Neural cell (in vitro differentiated cells): ENCODE results near the gene ALDH3B2. TPM values are rescaled to one million over a fixed set of nuclear protein-coding genes. Genes with fewer than 3 reads are reported as not detected.

Experiments
- H2AFZ ChIP-seq: fragments of 200-600, 300-800 bp; sonication (generic), shearing (Covaris generic); 2 replicates; pipeline ENCODE4 v1.6.0; 2014; ENCODE audit warnings: low read depth, mild to moderate bottlenecking, antibody characterized with exemption, low read length, moderate library complexity
- H3F3A ChIP-seq: fragments of 200-600 bp; shearing (Covaris generic); 2 replicates; pipeline ENCODE4 v1.6.1; 2016; ENCODE audit warnings: mild to moderate bottlenecking, moderate library complexity, mixed read lengths, antibody characterized with exemption, low read length; ENCODE audit not compliant: insufficient read depth, poor library complexity, severe bottlenecking
- H3K27ac ChIP-seq: fragments of 200-600, 300-800 bp; sonication (generic), shearing (Covaris generic); 2 replicates; pipeline ENCODE4 v1.5.1; 2014; ENCODE audit warnings: mild to moderate bottlenecking, low read length, moderate library complexity
- H3K27me3 ChIP-seq: fragments of 300-800, 200-600 bp; sonication (generic), shearing (Covaris generic); 2 replicates; pipeline ENCODE4 v1.6.0; 2014; ENCODE audit warnings: mild to moderate bottlenecking, low read depth, low read length, moderate library complexity; ENCODE audit not compliant: insufficient read depth
- H3K36me3 ChIP-seq: fragments of 300-800, 200-600 bp; sonication (generic), shearing (Covaris generic); 2 replicates; pipeline ENCODE4 v1.5.1; 2014; ENCODE audit warnings: mild to moderate bottlenecking, antibody characterized with exemption, low read length, moderate library complexity; ENCODE audit not compliant: insufficient read depth
- H3K4me2 ChIP-seq: fragments of 300-800, 200-600 bp; sonication (generic), shearing (Covaris generic); 2 replicates; pipeline ENCODE4 v1.6.0; 2014; ENCODE audit warnings: mild to moderate bottlenecking, low read length
- H3K4me3 ChIP-seq: fragments of 300-800, 200-600 bp; sonication (generic), shearing (Covaris generic); 2 replicates; pipeline ENCODE4 v1.5.1; 2014; ENCODE audit warnings: mild to moderate bottlenecking, low read length, moderate library complexity
- H3K79me2 ChIP-seq: fragments of 200-600 bp; shearing (Covaris generic); replicated peaks from 2 replicates; pipeline ENCODE4 v1.6.0; 2014; ENCODE audit warnings: mild to moderate bottlenecking, low read length, moderate library complexity; ENCODE audit not compliant: insufficient read depth
- H3K9ac ChIP-seq: fragments of 300-800, 200-600 bp; sonication (generic), shearing (Covaris generic); 2 replicates; pipeline ENCODE4 v1.6.1; 2016; ENCODE audit warnings: mild to moderate bottlenecking, low read length, mixed read lengths
- H3K9me2 ChIP-seq: fragments of 200-600 bp; shearing (Covaris generic); 2 replicates; pipeline ENCODE4 v1.6.1; 2016; ENCODE audit warnings: mild to moderate bottlenecking, low read length, mixed read lengths; ENCODE audit not compliant: insufficient read depth
- H3K9me3 ChIP-seq: fragments of 200-600, 300-800 bp; sonication (generic), shearing (Covaris generic); 2 replicates; pipeline ENCODE4 v1.6.1; 2016; ENCODE audit warnings: mild to moderate bottlenecking, mixed run types, low read length, moderate library complexity, mixed read lengths
- H4K20me1 ChIP-seq: fragments of 200-600 bp; shearing (Covaris generic); 2 replicates; pipeline ENCODE4 v1.6.1; 2016; ENCODE audit warnings: mild to moderate bottlenecking, mixed run types; ENCODE audit not compliant: insufficient read depth
- EP300 ChIP-seq: fragments of 450-650 bp; conservative IDR thresholded peaks from 2 replicates; pipeline ENCODE4 v1.6.1; 2014; ENCODE audit warnings: antibody characterized with exemption, mild to moderate bottlenecking, moderate library complexity; ENCODE audit not compliant: poor library complexity, severe bottlenecking
- EZH2 ChIP-seq: fragments of 200-600, 300-800 bp; shearing (Covaris generic), sonication (generic); IDR thresholded peaks from 2 replicates; pipeline ENCODE4 v1.6.1; 2014; ENCODE audit warnings: antibody characterized with exemption, low read length, borderline replicate concordance, mild to moderate bottlenecking; ENCODE audit not compliant: insufficient read depth, poor library complexity, severe bottlenecking
- MXI1 ChIP-seq: fragments of 450-650 bp; conservative IDR thresholded peaks from 2 replicates; pipeline ENCODE4 v1.6.1; 2014; ENCODE audit warnings: antibody characterized with exemption, mild to moderate bottlenecking; ENCODE audit not compliant: poor library complexity, severe bottlenecking
- POLR2AphosphoS5 ChIP-seq: IDR thresholded peaks from 2 replicates; pipeline ENCODE4 v1.6.1; 2012
- RAD21 ChIP-seq: fragments of 450-650 bp; conservative IDR thresholded peaks from 2 replicates; pipeline ENCODE4 v1.6.1; 2014; ENCODE audit warnings: antibody characterized with exemption, mild to moderate bottlenecking, moderate library complexity
- SMC3 ChIP-seq: fragments of 450-650 bp; conservative IDR thresholded peaks from 2 replicates; pipeline ENCODE4 v1.6.1; 2014; ENCODE audit warnings: antibody characterized with exemption, mild to moderate bottlenecking, moderate library complexity; ENCODE audit not compliant: poor library complexity
- TAF1 ChIP-seq: IDR thresholded peaks from 2 replicates; pipeline ENCODE4 v1.6.1; 2012; ENCODE audit warnings: low read depth
- polyA plus RNA-seq: library from polyadenylated mRNA; depleted of rRNA; stranded (reverse); fragments of >200 nt; gene quantifications from 2 replicates; pipeline ENCODE4 v1.2.3, GENCODE V29; 2014
- TF ChIP-seq, protein P1 (sequence below): fragments of 450-650 bp; IDR thresholded peaks from 2 replicates; pipeline ENCODE4 v1.5.1; 2014; ENCODE audit warnings: antibody characterized with exemption, mild to moderate bottlenecking, moderate library complexity; ENCODE audit not compliant: poor library complexity, severe bottlenecking
- TF ChIP-seq, protein P2 (sequence below): IDR thresholded peaks from 2 replicates; pipeline ENCODE4 v1.6.1; 2012; ENCODE audit warnings: borderline replicate concordance

The ALDH3B2 gene
- polyA plus RNA-seq, 1 donor from 2014 or later = not detected

DNA sequence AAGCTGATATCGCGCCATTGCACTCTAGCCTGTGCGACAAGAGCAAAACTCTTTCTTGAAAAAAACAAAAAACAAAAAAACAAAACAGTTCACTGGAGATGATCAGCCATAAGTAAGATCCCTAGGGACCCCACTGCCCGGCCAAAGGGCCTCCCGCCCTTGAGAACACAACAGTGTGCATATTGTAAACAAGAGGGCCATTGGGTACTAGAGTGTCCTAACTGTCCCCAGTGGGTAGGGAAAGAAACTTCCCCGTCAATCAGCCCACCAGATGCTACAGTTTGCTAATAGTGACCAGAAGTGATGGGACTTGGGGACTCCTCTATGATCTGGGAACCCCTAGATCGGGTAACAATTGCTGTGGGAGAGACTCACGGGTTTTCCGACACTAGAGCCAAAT is 20.2 kb downstream of the ALDH3B2 start:
- no peak overlapping the region for H3K9ac ChIP-seq
- H3K27ac ChIP-seq = no peak overlapping the region
- H3K4me3 ChIP-seq = no peak overlapping the region
- no peaks in the 10 kb centered on the region for H3K9me2 ChIP-seq
- H3K4me2 ChIP-seq = no peak overlapping the region
- no peaks in the 10 kb centered on the region for H3K36me3 ChIP-seq
- no peak overlapping the region for H2AFZ ChIP-seq
- H3K79me2 ChIP-seq = no peaks in the 10 kb centered on the region
- no peaks in the 10 kb centered on the region for H3K27me3 ChIP-seq
- H4K20me1 ChIP-seq = no peaks in the 10 kb centered on the region
- TF ChIP-seq SMC3 (no peak), MXI1 (no peak), EP300 (no peak), POLR2AphosphoS5 (no peak), TAF1 (no peak)
- H3K9me3 ChIP-seq = no peaks in the 10 kb centered on the region
- H3F3A ChIP-seq = no peaks in the 10 kb centered on the region

DNA sequence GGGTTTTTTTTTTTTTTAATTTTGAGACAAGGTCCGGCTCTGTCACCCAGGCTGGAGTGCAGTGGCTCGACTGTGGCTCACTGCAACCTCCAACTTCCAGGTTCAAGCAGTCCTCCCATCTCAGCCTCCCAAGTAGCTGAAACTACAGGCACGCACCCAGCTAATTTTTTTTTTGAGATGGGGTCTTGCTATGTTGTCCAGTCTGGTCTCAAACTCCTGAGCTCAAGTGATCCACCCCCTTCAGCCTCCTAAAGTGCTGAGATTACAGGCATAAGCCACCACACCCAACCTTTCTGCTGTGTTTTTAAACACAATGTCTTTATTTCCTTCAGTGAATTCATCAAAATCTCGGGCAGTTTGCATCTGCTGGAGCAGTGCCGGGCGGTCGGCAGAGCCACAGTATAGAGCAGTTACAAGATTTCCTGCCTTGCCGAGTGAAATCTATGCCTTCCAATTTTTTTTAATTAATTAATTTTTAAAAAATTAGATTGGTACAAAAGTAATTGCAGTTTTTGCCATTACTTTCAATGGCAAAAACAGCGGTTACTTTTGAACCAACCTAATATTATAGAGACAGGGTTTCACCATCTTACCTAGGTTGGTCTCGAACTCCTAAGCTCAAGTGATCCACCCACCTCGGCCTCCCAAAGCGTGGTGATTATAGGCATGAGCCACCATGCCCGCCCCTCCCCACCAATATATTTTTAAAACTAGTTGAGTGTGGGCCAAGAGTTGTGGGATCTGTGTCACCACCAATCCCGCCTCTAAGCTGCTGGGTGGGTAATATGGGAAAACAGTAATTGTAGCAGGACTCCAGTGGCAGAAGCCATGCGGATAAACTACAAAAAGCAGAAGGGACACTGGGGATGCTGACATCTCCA is 21.2 kb downstream of the ALDH3B2 start:
- no peaks in the 10 kb centered on the region for H3K27me3 ChIP-seq
- no peak overlapping the region for H3K9ac ChIP-seq
- no peak overlapping the region for H3K4me2 ChIP-seq
- no peaks in the 10 kb centered on the region for H3K9me2 ChIP-seq
- no peaks in the 10 kb centered on the region for H3F3A ChIP-seq
- TF ChIP-seq MXI1 (no peak), SMC3 (no peak), RAD21 (no peak), TAF1 (no peak), POLR2AphosphoS5 (no peak), EP300 (no peak), EZH2 (no peak)
- TF ChIP-seq, protein P1, sequence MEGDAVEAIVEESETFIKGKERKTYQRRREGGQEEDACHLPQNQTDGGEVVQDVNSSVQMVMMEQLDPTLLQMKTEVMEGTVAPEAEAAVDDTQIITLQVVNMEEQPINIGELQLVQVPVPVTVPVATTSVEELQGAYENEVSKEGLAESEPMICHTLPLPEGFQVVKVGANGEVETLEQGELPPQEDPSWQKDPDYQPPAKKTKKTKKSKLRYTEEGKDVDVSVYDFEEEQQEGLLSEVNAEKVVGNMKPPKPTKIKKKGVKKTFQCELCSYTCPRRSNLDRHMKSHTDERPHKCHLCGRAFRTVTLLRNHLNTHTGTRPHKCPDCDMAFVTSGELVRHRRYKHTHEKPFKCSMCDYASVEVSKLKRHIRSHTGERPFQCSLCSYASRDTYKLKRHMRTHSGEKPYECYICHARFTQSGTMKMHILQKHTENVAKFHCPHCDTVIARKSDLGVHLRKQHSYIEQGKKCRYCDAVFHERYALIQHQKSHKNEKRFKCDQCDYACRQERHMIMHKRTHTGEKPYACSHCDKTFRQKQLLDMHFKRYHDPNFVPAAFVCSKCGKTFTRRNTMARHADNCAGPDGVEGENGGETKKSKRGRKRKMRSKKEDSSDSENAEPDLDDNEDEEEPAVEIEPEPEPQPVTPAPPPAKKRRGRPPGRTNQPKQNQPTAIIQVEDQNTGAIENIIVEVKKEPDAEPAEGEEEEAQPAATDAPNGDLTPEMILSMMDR = no peak
- TF ChIP-seq, protein P2, sequence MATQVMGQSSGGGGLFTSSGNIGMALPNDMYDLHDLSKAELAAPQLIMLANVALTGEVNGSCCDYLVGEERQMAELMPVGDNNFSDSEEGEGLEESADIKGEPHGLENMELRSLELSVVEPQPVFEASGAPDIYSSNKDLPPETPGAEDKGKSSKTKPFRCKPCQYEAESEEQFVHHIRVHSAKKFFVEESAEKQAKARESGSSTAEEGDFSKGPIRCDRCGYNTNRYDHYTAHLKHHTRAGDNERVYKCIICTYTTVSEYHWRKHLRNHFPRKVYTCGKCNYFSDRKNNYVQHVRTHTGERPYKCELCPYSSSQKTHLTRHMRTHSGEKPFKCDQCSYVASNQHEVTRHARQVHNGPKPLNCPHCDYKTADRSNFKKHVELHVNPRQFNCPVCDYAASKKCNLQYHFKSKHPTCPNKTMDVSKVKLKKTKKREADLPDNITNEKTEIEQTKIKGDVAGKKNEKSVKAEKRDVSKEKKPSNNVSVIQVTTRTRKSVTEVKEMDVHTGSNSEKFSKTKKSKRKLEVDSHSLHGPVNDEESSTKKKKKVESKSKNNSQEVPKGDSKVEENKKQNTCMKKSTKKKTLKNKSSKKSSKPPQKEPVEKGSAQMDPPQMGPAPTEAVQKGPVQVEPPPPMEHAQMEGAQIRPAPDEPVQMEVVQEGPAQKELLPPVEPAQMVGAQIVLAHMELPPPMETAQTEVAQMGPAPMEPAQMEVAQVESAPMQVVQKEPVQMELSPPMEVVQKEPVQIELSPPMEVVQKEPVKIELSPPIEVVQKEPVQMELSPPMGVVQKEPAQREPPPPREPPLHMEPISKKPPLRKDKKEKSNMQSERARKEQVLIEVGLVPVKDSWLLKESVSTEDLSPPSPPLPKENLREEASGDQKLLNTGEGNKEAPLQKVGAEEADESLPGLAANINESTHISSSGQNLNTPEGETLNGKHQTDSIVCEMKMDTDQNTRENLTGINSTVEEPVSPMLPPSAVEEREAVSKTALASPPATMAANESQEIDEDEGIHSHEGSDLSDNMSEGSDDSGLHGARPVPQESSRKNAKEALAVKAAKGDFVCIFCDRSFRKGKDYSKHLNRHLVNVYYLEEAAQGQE = no peak
- H3K4me3 ChIP-seq = no peak overlapping the region
- no peaks in the 10 kb centered on the region for H3K9me3 ChIP-seq
- no peaks in the 10 kb centered on the region for H3K36me3 ChIP-seq
- no peak overlapping the region for H2AFZ ChIP-seq
- no peak overlapping the region for H3K27ac ChIP-seq
- no peaks in the 10 kb centered on the region for H4K20me1 ChIP-seq
- no peaks in the 10 kb centered on the region for H3K79me2 ChIP-seq
